ENCODE results near the gene KLB.
"Not testable (repeated sequence)": the region's sequence is repeated elsewhere in the genome, so short reads cannot be mapped to it uniquely, and the experiment has no call there.

GRCh38 chr4:39401640-39402039 lies 5.1 kb upstream of the KLB start:
- TF ChIP-seq CTCF, POLR2A (IDR thresholded peaks at IDR 0.05): not testable (repeated sequence)
